HG02884 (cell line): ENCODE data around the gene SF3B4.

Experiments
- ATAC-seq: cut with Tn5 transposase; IDR thresholded peaks from one replicate; pipeline ENCODE4 v1.9.1; 2021; ENCODE audit warnings: mild to moderate bottlenecking, moderate library complexity; ENCODE audit not compliant: unreplicated experiment

Gene SF3B4

GRCh38 chr1:149934356-149934755 is 6.8 kb upstream of the SF3B4 start:
- ATAC-seq, result no peak

- ATAC-seq, result no peak
Measured at GRCh38 chr1:149933208-149933607, 5.6 kb upstream of the SF3B4 start.

GRCh38 chr1:149932474-149932873 is 4.9 kb upstream of the SF3B4 start:
- no peak for ATAC-seq

- ATAC-seq, result no peak
Measured at GRCh38 chr1:149931212-149931790, 3.7 kb upstream of the SF3B4 start.

GRCh38 chr1:149929856-149930255 is 2.3 kb upstream of the SF3B4 start:
- ATAC-seq, result no peak

GRCh38 chr1:149928401-149928724 is 760 bp upstream of the SF3B4 start:
- no peak for ATAC-seq

- peak; percentile 6 for ATAC-seq
Measured at GRCh38 chr1:149927056-149927562, 494 bp downstream of the SF3B4 start.

- ATAC-seq, result no peak
Measured at GRCh38 chr1:149926296-149926695, 1.3 kb downstream of the SF3B4 start.

GRCh38 chr1:149925751-149926150 is 1.9 kb downstream of the SF3B4 start:
- ATAC-seq, result no peak

- no peak for ATAC-seq
Measured at GRCh38 chr1:149925345-149925744, 2.3 kb downstream of the SF3B4 start.

- ATAC-seq, result no peak
Measured at GRCh38 chr1:149923626-149924025, 4.0 kb downstream of the SF3B4 start.

GRCh38 chr1:149917571-149918144 is 9.9 kb downstream of the SF3B4 start, which contains the start of gene SV2A:
Gene SV2A (minus strand): TSS chr1:149917844. CDS start chr1:149913840, 4,004 bp downstream.
- no peak for ATAC-seq

GRCh38 chr1:149916898-149917252 is 10.7 kb downstream of the SF3B4 start:
- no peak for ATAC-seq

- no peak for ATAC-seq
Measured at GRCh38 chr1:149916193-149916897, 11.3 kb downstream of the SF3B4 start.

GRCh38 chr1:149915429-149916192 is 12.0 kb downstream of the SF3B4 start:
- ATAC-seq, result no peak

GRCh38 chr1:149914545-149914944 is 13.1 kb downstream of the SF3B4 start:
- no peak for ATAC-seq

GRCh38 chr1:149906570-149907075 is 21.0 kb downstream of the SF3B4 start:
- no peak for ATAC-seq

GRCh38 chr1:149903836-149904491 is 23.6 kb downstream of the SF3B4 start:
- no peak for ATAC-seq

GRCh38 chr1:149899460-149900284 is 27.9 kb downstream of the SF3B4 start, which contains the start of gene BOLA1:
Gene BOLA1 (plus strand): TSS chr1:149899568. CDS start chr1:149900060, 492 bp downstream.
- ATAC-seq, result peak; percentile 90

GRCh38 chr1:149896575-149896974 is 31.0 kb downstream of the SF3B4 start:
- ATAC-seq, result no peak
